ENCODE measurements around the gene NAALADL1.

Gene NAALADL1

GRCh38 chr11:65063532-65063931, 5.2 kb upstream of the NAALADL1 start:
- no peaks in the 10 kb centered on the region for H3K36me3 ChIP-seq (ENCODE audit: control insufficient read depth in 2 of 2, insufficient read depth in 1 of 2, low read length in 2 of 2)
- H3K27ac ChIP-seq (ENCODE audit: extremely low read depth, low read depth, low read length), result no peak overlapping the region
- POLR2A ChIA-PET, result interaction anchor here (1.2 kb wide), 1 partner anchor 14 kb away, joined by 3 read pairs; no protein-coding TSS in a partner anchor
- H3K4me1 ChIP-seq (ENCODE audit: control insufficient read depth, insufficient read depth, low read length), result no peaks in the 10 kb centered on the region
- no peak overlapping the region for H3K4me3 ChIP-seq (ENCODE audit: low read depth, low read length)
- CTCF ChIA-PET, result interaction anchor here (2.0 kb wide), 1 partner anchor 13 kb away, joined by 8 read pairs; no protein-coding TSS in a partner anchor
- TF ChIP-seq ZNF48 (tag by site-specific recombination; IDR thresholded peaks at IDR 0.05), result no peak
- TF ChIP-seq PRDM10 (tag by site-specific recombination; IDR thresholded peaks at IDR 0.05), result peak; percentile 79
- no peaks in the 10 kb centered on the region for H3K9me3 ChIP-seq (ENCODE audit: control insufficient read depth, insufficient read depth, low read depth, low read length)

DNA sequence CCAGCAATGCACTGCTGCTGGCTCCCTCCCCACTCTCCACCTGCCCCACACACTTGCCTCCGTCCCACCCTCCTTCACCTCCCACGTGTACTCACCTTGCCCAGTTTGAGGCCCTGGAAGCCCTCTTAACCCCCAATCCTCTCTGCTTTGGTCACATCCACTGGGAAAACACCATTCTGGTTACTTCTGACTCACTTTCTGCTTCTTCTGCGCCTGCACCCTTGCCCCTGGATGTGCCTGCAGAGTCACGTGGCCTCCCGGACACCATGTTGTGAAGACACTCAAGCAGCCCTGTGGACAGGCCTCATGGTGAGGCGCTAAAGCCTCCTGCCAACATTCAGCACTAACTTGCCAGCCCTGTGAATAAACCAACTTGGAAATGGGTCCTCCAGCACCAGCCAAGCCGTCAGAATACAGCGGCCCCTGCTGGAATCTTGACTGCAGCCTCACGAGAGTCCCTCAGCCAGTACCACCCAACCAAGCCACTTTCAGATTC, 2.6 kb upstream of the NAALADL1 start:
- CTCF ChIA-PET, result no interaction called here
- no peaks in the 10 kb centered on the region for H3K4me1 ChIP-seq (ENCODE audit: control insufficient read depth, insufficient read depth, low read length)
- H3K36me3 ChIP-seq (ENCODE audit: control insufficient read depth in 2 of 2, insufficient read depth in 1 of 2, low read length in 2 of 2), result no peaks in the 10 kb centered on the region
- 0 out of 2 replicates have a peak, but pooled peaks have one; percentile 5 for TF ChIP-seq EGR2 (tag by site-specific recombination; IDR thresholded peaks at IDR 0.05; ENCODE audit: low read depth)
- TF ChIP-seq FEZF1 (tag by site-specific recombination; IDR thresholded peaks at IDR 0.05), result no peak
- peak; percentile 19 for TF ChIP-seq ZNF654 (tag by site-specific recombination; IDR thresholded peaks at IDR 0.05; ENCODE audit: low read depth)
- H3K27ac ChIP-seq (ENCODE audit: extremely low read depth, low read depth, low read length), result no peak overlapping the region
- H3K9me3 ChIP-seq (ENCODE audit: control insufficient read depth, insufficient read depth, low read depth, low read length), result no peaks in the 10 kb centered on the region
- H3K4me3 ChIP-seq (ENCODE audit: low read depth, low read length), result no peak overlapping the region
- POLR2A ChIA-PET, result no interaction called here

- TF ChIP-seq ZNF37A (tag by site-specific recombination; IDR thresholded peaks at IDR 0.05) (no peak), ZNF677 (tag by site-specific recombination; IDR thresholded peaks at IDR 0.05) (no peak), WT1 (tag by site-specific recombination; IDR thresholded peaks at IDR 0.05) (no peak), IKZF3 (tag by site-specific recombination; IDR thresholded peaks at IDR 0.05) (no peak), ZNF639 (tag by site-specific recombination; IDR thresholded peaks at IDR 0.05) (no peak), SETDB1 (IDR thresholded peaks at IDR 0.05; ENCODE audit: insufficient read length, low read length) (no peak), ZNF558 (tag by site-specific recombination; IDR thresholded peaks at IDR 0.05) (no peak)
- TF ChIP-seq, protein P1, sequence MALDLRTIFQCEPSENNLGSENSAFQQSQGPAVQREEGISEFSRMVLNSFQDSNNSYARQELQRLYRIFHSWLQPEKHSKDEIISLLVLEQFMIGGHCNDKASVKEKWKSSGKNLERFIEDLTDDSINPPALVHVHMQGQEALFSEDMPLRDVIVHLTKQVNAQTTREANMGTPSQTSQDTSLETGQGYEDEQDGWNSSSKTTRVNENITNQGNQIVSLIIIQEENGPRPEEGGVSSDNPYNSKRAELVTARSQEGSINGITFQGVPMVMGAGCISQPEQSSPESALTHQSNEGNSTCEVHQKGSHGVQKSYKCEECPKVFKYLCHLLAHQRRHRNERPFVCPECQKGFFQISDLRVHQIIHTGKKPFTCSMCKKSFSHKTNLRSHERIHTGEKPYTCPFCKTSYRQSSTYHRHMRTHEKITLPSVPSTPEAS (tag by site-specific recombination; IDR thresholded peaks at IDR 0.05), result peak; percentile 40
- Histone ChIP-seq H3K4me3 (ENCODE audit: low read depth, low read length) (no peak overlapping the region), H3K36me3 (ENCODE audit: control insufficient read depth in 2 of 2, insufficient read depth in 1 of 2, low read length in 2 of 2) (no peaks in the 10 kb centered on the region), H3K4me1 (ENCODE audit: control insufficient read depth, insufficient read depth, low read length) (no peaks in the 10 kb centered on the region), H3K27ac (ENCODE audit: extremely low read depth, low read depth, low read length) (no peak overlapping the region), H3K9me3 (ENCODE audit: control insufficient read depth, insufficient read depth, low read depth, low read length) (no peaks in the 10 kb centered on the region)
- POLR2A ChIA-PET, result no interaction called here
- CTCF ChIA-PET, result interaction anchor here (1.6 to 1.7 kb wide), 2 partner anchors 15 to 18 kb away, joined by 4 to 6 read pairs; no protein-coding TSS in a partner anchor
These were observed 1.8 kb upstream of the NAALADL1 start for GRCh38 chr11:65059959-65060824.

Data from HEK293 (cell line).